Left cardiac atrium (tissue), 4 donors: Measurements from ENCODE around the gene BCORL1. TPM values are rescaled to one million over a fixed set of nuclear protein-coding genes. Genes with fewer than 3 reads are reported as not detected.
A peak's percentile ranks its signal among the peaks of the same experiment; 100 is the strongest.

Experiments
- ATAC-seq, 2 donors: fragments of 200-7000 bp; cut with Tn5 transposase; one replicate each; pipeline ENCODE4 v1.9.1; 2020; ENCODE audit warnings: mild to moderate bottlenecking in 2 of 2, moderate library complexity in 2 of 2
- DNase-seq: peaks from one replicate; pipeline ENCODE4 v3.0.0-alpha.2; 2020
- intact Hi-C, 2 donors: fragments of 100-400 bp; cut with DNase I; formaldehyde crosslinking; loops; one replicate each; pipeline versions ENCODE4 v1.14.1 to v1.15.1; 2022 to 2023
- total RNA-seq, 2 donors: library from RNA; stranded (reverse); fragmentation: NEBNext Ultra II Directional; extraction: Animal tissue kit (Norgen Biotek cat#: 25700); gene quantifications; one replicate each; pipeline ENCODE4 v1.2.1, GENCODE V29; 2021
- donor health status: DM: no; HTN: yes; CAD: no.
- donor health status: DM: no; HTN: yes; CAD: no; lungs with severe emphysema.
- donor health status: DM: yes; HTN: yes; CAD: no.
- donor health status: Dilated cardiomyopathy.

BCORL1 gene
- total RNA-seq, 2 donors from 2014 or later: 7.5 to 11.3 TPM

GRCh38 chrX:130082244-130083106, 100.0 kb downstream of the BCORL1 start:
- ATAC-seq: peak; percentile 54 to 72
- DNase-seq: peak; percentile 48
- intact Hi-C loops: loop anchor here in 1 of 2 donors (5.0 kb wide), 1 partner anchor 110 kb away; no protein-coding TSS in a partner anchor

DNA sequence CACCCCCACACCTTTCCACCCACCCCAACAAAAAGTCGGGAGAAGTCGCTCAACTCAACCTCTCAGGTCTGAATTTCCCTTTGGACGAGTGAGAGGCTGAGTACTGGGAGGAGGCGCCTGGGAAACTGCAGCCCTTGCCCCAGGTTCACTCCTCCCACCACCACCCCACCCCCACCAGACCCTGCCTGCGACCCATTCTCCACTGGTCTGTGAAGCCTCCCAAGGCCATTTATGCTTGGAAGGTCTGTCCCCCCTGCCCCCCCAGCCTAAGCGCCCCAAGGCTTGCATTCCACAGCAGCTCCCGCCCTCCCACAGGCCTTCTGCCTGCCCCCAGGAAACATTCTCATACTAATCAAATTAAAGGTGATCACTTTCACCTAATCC, 100.7 kb downstream of the BCORL1 start:
- ATAC-seq (no peak), DNase-seq (no peak)
- intact Hi-C loops: loop anchor here in 1 of 2 donors (5.0 kb wide), 1 partner anchor 109 kb away; no protein-coding TSS in a partner anchor

DNA sequence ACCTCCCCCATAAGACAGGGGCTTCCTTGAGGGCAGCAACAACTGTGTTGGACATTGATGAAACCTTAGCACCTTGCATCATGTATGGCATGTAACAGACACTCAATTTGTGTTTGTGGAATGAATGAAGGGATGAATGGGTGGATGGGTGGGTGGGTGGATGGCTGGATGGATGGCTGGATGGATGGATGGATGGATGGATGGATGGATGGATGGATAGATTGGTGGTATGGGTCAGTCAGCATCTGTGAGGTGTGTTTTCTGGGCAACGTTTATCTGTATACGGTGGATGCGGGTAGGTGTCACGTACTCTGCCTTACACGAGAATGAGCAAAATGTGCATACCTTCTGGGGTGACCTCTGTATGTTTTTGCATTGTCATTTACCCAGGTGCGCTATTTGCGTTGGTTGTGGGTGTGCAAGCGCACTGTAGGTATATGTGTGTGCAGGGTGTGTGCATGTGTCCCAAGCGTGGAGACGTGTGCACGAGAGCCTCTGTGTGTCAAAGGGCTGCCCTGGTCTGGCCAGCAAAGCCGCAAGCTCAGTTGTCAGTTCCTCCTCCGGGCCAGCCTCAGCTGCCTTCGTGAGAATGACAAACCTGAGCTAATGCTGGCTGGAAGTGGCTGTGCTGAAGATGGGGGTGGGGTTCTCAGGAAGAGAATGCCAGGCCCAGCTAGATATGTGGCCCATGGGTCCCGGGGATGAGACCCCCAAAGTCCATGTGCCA, 101.4 kb downstream of the BCORL1 start:
- intact Hi-C loops: loop anchor here in 1 of 2 donors (5.0 kb wide), 1 partner anchor 108 kb away; no protein-coding TSS in a partner anchor
- no peak for DNase-seq
- ATAC-seq: no peak

DNA sequence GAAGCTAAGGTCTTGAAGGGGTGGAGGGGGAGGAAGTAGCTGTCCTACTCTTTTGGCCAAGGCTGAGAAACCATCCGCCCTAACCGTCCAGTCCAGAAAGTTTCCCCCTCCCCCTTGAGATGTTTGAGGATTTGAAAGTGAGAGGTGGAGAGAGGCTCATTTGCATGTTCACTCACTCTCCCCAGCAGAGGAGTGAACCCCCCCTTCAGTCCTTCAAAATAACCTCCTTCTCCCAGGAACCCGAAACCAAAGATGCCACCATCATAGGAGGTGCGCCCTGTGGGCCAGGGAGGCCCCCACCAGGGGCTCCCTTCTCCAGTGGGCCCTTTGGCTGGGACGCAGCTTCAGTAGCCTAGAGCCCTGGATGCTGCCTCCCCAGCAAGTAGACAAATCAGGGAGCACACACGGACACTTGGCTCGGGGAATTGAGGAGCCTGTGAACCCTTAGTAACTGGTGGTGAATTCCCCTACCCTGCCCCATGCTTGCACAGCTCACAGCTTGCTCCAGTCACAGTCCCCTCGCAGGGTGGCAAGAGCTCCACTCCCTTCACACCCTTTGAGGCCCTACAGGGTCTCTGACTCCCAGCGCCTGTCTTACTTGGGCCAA, 102.3 kb downstream of the BCORL1 start:
- no peak for ATAC-seq
- DNase-seq: no peak
- intact Hi-C loops: loop anchor here in 1 of 2 donors (5.0 kb wide), 1 partner anchor 108 kb away; no protein-coding TSS in a partner anchor

GRCh38 chrX:130085551-130086446, 103.4 kb downstream of the BCORL1 start:
- DNase-seq: no peak
- intact Hi-C loops: no loop called here
- ATAC-seq: no peak

- ATAC-seq (peak; percentile 25 to 48), DNase-seq (no peak)
- intact Hi-C loops: no loop called here
These were observed 104.2 kb downstream of the BCORL1 start for GRCh38 chrX:130086447-130087206.

DNA sequence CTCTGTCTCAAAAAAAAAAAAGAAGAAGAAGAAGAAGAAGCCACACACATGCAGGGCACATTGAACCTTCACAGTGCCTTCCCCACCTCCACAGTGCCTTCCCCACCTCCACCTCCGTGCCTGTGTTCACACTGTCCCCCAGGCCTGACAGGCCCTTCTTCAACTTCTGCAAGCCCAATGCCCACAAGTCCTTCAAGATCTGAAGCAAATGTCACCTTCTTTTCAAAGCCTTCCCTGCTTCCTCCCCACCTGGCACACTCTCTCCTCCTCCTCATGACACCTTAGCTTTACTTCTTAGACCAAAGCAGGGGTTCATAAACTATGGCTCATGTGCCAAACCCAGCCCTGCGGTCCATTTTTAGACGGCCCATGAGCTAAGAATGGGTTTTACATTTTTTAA, 107.9 kb downstream of the BCORL1 start:
- intact Hi-C loops: no loop called here
- no peak for DNase-seq
- ATAC-seq: no peak

DNA sequence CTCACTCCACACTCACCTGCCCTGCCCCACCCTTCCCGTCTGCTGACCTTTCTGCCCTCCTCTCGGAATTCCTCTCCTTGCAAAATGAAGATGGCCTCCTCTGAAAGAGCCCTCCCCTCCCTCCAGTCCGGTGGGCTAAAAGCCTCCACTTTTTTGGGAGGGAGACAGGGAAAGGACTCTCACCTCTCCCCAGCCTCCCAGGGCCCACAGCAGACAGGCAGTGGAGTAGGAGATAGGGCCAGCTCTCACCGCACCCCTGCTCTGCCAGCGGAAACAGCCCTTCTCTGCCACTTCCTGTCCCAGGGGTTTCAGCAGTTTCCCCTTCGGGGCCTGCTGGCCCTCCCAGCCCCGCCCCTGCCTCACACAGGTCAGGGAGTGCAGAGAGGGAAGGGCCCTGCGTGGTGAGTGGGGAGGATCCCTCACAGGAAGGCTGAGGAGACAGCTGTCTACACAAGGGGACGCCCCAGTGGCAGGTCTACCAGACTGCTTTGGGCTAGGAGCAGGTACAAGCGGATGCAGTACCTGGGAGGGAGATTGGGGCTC, 109.6 kb downstream of the BCORL1 start:
- peak; percentile 50 for DNase-seq
- intact Hi-C loops: no loop called here
- ATAC-seq: peak; percentile 67 to 88

DNA sequence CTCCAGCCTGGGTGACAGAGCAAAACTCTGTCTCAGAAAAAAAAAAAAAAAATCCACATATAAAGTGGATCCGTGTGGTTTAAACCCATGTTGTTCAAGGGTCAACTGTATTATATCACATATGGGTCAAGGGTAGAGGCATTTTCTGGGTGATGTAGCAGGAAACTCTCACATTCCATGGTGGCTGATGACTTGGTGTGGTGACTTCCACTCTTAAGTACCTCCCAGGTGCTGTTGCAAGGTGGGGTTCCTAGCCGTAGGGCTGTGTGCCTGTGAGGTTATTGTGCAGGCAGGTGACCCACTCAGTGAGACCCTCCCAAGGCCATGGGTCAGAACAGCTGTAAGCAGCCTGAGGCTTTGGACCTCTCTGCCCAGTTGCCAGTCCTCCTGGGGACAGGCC, 110.8 kb downstream of the BCORL1 start:
- DNase-seq (no peak), ATAC-seq (no peak)
- intact Hi-C loops: no loop called here

DNA sequence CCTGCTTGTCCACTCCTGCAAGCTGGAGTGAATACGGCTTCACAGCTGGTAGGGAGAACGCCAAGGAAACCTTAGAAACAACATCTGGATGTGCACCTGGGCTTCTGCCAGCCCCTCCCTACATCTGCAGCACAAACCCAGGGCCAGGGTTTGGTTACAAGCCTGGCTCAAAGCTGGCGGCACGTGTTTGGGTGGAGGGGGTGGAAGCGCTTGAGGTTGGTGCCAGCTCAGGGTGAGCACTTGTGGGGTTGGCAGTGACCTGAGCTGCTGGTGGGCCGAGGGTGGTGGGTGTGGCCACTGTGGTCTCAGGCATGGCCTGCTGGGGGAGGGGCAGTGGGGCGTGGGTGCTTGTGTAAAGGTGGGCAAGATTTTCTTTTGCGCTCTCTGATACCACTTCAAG, 112.3 kb downstream of the BCORL1 start:
- intact Hi-C loops: no loop called here
- ATAC-seq (no peak), DNase-seq (no peak)

DNA sequence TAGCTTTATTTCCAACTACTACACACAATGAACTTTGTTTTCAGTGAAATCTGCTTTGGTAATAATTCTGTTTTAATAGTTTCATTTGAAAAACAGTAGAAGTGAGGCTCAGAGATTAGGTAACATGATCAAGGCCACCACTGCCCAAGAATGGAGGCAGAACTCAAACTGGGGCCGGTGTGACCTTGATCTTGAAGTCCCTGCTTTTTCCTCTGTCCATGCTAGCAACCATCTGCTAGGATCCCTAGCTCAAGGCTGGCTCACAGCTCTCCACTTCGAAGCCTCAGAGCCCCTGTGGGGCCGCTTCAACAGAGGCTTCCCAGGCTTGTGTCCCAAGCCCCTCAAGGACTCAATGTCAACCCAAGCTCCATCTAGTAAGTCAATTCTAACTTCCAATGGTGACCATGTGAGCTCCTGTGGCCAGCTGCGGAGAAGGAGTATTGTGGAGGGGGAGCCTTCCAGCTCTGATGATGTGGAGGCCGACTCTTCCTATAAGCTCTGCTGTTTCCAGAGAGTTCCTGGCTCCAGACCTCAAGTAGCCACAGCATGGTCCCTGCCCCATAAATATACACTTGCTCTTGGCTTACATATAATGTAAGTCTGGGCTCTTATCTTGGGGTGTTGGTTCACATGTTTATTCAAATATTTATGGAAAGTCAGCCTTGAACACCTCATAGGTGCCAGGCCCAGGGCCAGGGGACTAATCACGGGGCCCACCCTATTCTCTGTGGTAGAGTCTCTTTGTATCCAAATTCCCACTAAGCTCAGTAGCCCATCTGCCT, 113.0 kb downstream of the BCORL1 start:
- DNase-seq: no peak

GRCh38 chrX:130097507-130098209, 115.2 kb downstream of the BCORL1 start:
- DNase-seq (no peak), ATAC-seq (peak; percentile 28 to 39)
- intact Hi-C loops: no loop called here

More for the DNA sequence above, 113.0 kb downstream of the BCORL1 start:
- ATAC-seq: no peak
- intact Hi-C loops: no loop called here

DNA sequence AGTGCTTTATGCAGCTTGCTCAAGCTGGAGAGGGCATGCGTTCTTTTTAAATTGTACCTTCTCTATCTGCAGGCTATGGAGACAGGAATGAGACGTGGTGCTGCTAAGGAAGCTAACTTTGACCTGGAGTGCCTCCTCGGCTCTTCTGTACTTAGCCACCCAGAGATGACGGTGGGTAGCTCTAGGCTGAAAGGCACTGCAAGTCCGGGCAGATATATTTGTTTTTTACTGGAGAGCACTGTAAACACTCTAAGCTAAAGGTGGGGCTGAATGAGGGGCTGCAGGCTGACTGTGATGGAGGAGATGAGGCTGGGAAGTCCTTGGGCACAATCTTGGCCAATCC, 115.7 kb downstream of the BCORL1 start:
- DNase-seq (no peak), ATAC-seq (no peak)
- intact Hi-C loops: no loop called here

DNA sequence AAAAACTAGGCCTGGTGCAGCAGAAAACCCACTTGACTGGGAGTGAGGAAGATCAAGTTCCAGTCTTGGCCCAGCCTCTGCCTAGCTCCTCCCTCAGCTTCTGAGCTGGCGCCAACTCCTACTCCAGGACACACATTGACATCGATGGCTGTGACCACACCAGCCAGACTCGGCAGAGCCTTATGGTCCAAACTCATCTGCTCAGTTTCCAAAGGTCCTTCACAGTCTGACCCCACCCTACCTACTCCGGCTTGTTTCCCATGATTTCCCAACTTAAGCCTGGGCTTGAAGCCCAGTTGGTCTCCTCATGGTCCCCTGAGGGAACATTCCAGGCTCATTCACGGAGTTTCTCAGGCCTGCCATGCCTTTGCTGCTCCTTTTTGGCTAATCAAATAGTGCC, 117.7 kb downstream of the BCORL1 start:
- DNase-seq (peak; percentile 74), ATAC-seq (peak; percentile 88)
- intact Hi-C loops: no loop called here

GRCh38 chrX:130103605-130104004, 121.2 kb downstream of the BCORL1 start:
- intact Hi-C loops: no loop called here
- ATAC-seq (no peak), DNase-seq (no peak)

- no peak for ATAC-seq
- intact Hi-C loops: no loop called here
- no peak for DNase-seq
These were observed 122.8 kb downstream of the BCORL1 start for GRCh38 chrX:130105244-130105643.

DNA sequence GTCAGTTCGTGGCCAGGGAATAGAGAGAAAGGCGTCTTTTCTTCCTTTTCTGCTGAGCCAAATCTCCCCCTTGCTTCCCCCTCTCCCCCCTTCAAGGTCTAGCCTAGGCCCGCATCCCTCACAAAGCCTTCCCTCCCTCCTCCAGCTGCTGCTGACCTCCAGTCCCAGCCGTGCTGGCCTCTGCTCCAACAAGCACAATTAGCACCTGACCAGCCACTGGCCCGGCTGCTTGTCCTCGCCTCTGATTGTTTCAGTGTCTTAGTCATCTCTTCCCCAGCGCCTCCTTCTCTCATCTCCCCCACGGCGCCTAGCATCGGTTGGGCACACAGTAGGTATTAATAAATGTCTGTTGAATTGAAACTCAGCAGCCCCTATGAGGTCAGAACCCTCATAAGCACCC, 123.6 kb downstream of the BCORL1 start:
- intact Hi-C loops: no loop called here
- no peak for DNase-seq
- ATAC-seq: no peak
